Brain microvascular endothelial cell (primary cell): ENCODE measurements around the gene HTR4.

Experiments used
- DNase-seq: peaks from one replicate; pipeline ENCODE4 v3.0.0-alpha.2; 2020
- H3K27ac ChIP-seq: fragments of 250-450 bp; sonication (Bioruptor Pico); 2 replicates; pipeline ENCODE4 v1.5.1; 2020; ENCODE audit warnings: mild to moderate bottlenecking, moderate library complexity
- H3K27me3 ChIP-seq: fragments of 250-450 bp; sonication (Bioruptor Pico); replicated peaks from 2 replicates; pipeline ENCODE4 v1.5.1; 2020; ENCODE audit warnings: mild to moderate bottlenecking
- H3K36me3 ChIP-seq: fragments of 250-450 bp; sonication (Bioruptor Pico); replicated peaks from 2 replicates; pipeline ENCODE4 v1.5.1; 2020; ENCODE audit warnings: mild to moderate bottlenecking
- H3K4me3 ChIP-seq: 2 replicates; pipeline ENCODE4 v1.5.1; 2011; ENCODE audit warnings: low read depth, mild to moderate bottlenecking, control low read depth, low read length, moderate library complexity
- in situ Hi-C: cut with HindIII; loops from 2 replicates; pipeline ENCODE4 v1.10.0; 2017; ENCODE audit warnings: low sequenced_read_pairs, low pct_ligation_motif_present
- TF ChIP-seq, protein P1 (sequence below): IDR thresholded peaks from 2 replicates; pipeline ENCODE4 v1.5.1; 2011; ENCODE audit warnings: low read depth, mild to moderate bottlenecking, moderate library complexity, low read length, control low read depth, inconsistent platforms; ENCODE audit errors: missing control alignments

The HTR4 gene

GRCh38 chr5:148565148-148565547, 89.2 kb downstream of the HTR4 start:
- Histone ChIP-seq H3K27me3 (no peaks in the 10 kb centered on the region), H3K4me3 (no peak overlapping the region), H3K36me3 (no peaks in the 10 kb centered on the region), H3K27ac (no peak overlapping the region)
- TF ChIP-seq, protein P1, sequence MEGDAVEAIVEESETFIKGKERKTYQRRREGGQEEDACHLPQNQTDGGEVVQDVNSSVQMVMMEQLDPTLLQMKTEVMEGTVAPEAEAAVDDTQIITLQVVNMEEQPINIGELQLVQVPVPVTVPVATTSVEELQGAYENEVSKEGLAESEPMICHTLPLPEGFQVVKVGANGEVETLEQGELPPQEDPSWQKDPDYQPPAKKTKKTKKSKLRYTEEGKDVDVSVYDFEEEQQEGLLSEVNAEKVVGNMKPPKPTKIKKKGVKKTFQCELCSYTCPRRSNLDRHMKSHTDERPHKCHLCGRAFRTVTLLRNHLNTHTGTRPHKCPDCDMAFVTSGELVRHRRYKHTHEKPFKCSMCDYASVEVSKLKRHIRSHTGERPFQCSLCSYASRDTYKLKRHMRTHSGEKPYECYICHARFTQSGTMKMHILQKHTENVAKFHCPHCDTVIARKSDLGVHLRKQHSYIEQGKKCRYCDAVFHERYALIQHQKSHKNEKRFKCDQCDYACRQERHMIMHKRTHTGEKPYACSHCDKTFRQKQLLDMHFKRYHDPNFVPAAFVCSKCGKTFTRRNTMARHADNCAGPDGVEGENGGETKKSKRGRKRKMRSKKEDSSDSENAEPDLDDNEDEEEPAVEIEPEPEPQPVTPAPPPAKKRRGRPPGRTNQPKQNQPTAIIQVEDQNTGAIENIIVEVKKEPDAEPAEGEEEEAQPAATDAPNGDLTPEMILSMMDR = no peak
- in situ Hi-C loops = no loop called here
- no peak for DNase-seq

- no peaks in the 10 kb centered on the region for H3K36me3 ChIP-seq
- TF ChIP-seq, protein P1 = no peak
- H3K27me3 ChIP-seq = no peaks in the 10 kb centered on the region
- no peak for DNase-seq
- no peak overlapping the region for H3K4me3 ChIP-seq
- in situ Hi-C loops = no loop called here
- H3K27ac ChIP-seq = no peak overlapping the region
These were observed 91.3 kb downstream of the HTR4 start for GRCh38 chr5:148563021-148563420.

GRCh38 chr5:148561801-148562311, 92.5 kb downstream of the HTR4 start:
- H3K36me3 ChIP-seq = no peaks in the 10 kb centered on the region
- in situ Hi-C loops = no loop called here
- no peak overlapping the region for H3K4me3 ChIP-seq
- H3K27me3 ChIP-seq = no peaks in the 10 kb centered on the region
- no peak for DNase-seq
- no peak overlapping the region for H3K27ac ChIP-seq
- TF ChIP-seq, protein P1 = no peak

GRCh38 chr5:148559461-148559860, 94.9 kb downstream of the HTR4 start:
- Histone ChIP-seq H3K4me3 (no peak overlapping the region), H3K27ac (no peak overlapping the region), H3K27me3 (no peaks in the 10 kb centered on the region), H3K36me3 (no peaks in the 10 kb centered on the region)
- in situ Hi-C loops = no loop called here
- no peak for DNase-seq
- TF ChIP-seq, protein P1 = no peak

- H3K4me3 ChIP-seq = no peak overlapping the region
- H3K36me3 ChIP-seq = no peaks in the 10 kb centered on the region
- DNase-seq = no peak
- in situ Hi-C loops = no loop called here
- no peaks in the 10 kb centered on the region for H3K27me3 ChIP-seq
- TF ChIP-seq, protein P1 = no peak
- H3K27ac ChIP-seq = no peak overlapping the region
These were observed 95.4 kb downstream of the HTR4 start for GRCh38 chr5:148558892-148559291.

- H3K36me3 ChIP-seq = no peaks in the 10 kb centered on the region
- in situ Hi-C loops = no loop called here
- no peak for DNase-seq
- H3K4me3 ChIP-seq = no peak overlapping the region
- H3K27ac ChIP-seq = no peak overlapping the region
- TF ChIP-seq, protein P1 = no peak
- no peaks in the 10 kb centered on the region for H3K27me3 ChIP-seq
These were observed 97.5 kb downstream of the HTR4 start for GRCh38 chr5:148556835-148557234.
